HK-2 (cell line): ENCODE measurements around the gene OTUD1.

Source experiments
- DNase-seq: peaks from one replicate; pipeline ENCODE4 v3.0.0-alpha.2; 2018; ENCODE audit not compliant: unreplicated experiment

The OTUD1 gene

DNA sequence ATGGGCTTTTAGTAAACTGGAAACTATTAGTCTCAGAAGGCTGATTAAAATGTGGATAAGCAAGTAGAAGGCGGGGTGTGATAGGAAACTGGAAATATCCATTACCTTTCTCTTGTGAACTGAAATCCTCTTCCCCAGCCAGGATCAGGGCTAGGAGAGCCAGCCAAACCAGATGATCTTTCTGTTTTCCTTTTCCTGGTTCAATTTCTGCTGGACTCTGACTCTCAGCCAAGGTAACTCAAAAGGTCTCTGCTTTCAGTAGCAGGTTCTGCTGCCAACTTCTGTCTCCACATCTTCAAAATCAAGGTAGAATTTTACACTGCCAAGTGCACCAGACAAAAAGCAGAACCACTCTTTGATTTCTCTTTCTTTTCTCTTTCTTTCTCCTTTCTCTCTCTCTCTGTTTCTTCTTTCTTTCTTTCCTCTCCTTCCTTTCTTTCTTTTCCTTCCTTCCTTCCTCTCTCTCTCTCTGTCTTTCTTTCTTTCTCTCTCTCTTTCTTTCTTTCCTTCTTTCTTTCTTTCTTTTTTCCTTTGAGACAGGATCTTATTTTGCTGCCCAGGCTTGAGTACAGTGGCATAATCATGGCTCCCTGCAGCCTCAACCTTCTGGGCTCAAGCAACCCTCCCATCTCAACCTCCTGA is 30.8 kb downstream of the OTUD1 start:
- DNase-seq, result no peak

DNA sequence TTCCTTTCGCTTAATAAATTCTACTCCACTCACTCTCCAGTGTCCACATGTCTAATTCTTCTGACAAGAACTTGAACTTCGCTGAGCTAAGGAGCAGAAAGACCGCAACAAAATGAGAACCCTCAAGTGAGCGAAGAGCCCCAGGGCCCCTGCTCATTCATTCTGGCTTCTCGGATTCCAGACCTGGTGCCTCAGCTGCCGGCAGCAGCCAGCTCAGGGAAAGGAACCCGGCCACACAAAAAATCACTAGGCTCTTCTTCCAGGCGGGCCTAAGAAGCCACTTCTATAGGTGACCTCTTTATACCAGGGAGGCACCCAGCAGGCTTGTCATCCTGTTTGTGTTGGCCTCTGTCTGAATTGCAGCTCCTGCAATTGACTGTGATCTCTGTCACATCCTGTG is 33.3 kb downstream of the OTUD1 start:
- no peak for DNase-seq

DNA sequence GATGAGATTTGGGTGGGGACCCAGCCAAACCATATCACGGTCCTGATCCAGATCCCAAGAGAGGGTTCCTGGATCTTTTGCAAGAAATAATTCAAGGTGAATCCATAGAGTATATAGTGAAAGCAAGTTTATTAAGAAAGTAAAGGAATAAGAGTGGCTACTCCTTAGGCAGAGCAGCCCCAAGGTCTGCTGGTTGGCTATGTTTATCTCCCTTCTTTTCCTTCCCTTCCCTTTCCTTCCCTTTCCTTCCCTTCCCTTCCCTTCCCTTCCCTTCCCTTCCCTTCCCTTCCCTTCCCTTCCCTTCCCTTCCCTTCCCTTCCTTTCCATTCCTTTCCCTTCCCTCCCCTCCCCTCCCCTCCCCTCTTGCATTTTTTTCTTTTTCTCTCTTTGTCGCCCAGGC is 35.2 kb downstream of the OTUD1 start:
- DNase-seq, result no peak

DNA sequence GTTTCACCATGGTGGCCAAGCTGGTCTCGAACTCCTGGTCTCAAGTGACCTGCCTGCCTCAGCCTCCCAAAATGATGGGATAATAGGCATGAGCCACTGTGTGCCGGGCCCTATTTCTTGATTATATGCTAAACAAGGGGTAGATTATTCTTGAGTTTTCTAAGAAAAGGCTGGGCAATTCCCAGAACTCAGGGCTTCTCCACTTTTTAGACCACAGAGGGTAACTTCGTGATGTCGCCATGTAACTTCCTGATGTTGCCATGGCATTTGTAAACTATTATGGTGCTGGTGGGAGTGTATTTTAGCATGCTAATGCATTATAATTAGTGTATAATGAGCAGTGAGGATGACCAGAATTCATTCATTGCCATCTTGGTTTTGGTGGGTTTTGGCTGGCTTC is 35.8 kb downstream of the OTUD1 start:
- DNase-seq, result no peak

DNA sequence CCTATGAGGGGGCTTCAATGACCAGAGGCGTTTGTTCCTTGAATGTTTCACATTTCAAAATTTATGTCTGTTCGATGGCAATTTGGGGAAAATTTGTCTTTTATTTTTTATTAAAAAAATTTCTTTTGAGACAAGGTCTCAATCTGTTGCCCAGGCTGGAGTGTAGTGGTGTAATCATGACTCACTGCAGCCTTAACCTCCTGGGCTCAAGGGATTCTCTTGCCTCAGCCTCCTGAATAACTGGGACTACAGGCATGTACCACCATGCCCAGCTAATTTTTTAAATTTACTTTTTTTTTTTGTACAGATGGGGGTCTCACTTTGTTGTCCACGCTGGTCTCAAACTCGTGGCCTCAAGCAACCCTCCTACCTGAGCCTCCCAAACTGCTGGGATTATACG is 39.7 kb downstream of the OTUD1 start:
- no peak for DNase-seq

DNA sequence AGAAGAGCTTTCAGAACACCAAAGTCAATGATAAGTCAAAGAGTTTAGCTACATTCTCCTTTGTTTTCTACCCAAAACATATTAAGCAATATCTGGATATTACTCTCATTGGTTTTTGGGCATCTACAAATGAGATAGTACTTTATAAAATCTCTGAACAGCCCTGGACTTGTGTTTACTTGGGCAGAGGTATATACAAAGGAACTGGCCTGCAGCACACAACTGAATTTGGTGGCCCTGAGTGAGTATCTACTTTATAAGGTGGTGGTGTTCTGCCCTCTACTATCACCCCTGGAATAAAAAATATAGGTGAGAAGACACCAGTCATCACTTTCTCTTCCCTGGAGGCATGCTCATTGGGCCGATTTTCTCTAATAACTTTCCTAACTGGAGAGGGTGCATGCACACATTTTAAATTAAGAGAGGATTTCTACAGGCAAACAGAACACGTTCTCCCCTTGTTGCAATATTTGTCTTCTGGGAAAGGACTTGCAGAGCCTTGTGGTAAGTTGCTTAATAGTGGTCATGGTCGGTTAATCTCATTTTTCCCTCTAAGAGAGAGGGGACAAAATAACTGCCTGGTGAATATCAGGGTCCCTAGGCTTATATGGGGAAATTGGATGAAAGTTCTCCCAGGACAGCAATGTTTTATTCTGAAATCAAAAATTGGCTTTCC is 41.1 kb downstream of the OTUD1 start:
- DNase-seq, result no peak

DNA sequence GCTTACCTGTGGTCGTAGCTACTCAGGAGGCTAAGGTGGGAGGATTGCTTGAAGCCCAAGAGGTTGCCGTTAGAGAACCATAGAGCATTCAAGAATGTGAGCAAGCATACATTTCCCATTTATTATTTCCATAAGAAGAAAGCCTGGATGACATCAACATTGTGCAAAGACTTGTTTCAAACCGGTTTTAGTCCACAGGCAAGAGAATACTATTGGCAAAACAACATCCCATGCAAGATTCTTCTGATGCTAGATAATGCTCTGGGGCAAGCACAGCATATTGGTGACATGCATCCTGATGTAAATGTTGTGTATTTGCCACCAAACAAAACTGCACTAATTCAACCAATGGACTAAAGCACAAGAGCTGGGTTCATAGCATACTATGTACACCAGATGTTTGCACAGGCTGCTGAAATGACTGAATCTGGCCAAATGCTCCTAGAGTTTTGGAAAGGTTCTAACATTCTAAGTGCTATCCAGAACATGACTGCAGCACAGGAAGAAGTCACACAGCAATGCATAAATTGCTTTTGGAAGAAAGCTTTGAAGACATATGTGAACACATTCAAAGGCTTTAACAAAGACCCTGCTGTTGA is 42.6 kb downstream of the OTUD1 start:
- no peak for DNase-seq

DNA sequence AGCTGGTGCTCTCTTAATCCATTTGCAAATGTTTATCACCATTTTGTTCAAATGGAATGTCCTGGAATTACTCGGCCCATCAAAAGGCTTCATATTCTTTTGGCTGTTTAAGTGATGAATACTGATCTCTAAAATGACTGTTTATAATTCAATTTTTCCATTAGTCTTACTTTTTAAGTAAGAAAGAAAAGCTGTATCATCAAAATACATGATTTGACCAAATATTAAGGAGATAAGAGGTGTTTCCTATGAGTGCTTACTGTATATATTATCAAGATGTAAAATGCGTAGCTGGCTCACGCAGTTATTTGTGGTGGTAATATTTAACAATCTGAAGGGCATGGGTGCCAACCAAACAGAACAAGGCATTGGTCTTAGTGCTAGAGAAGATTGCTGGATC is 51.2 kb downstream of the OTUD1 start:
- DNase-seq, result no peak
